DMS53 treated with DMSO at 0.1 percent for 48 hours (cell line): Measurements from ENCODE around the gene PISD.

Experiments used
- DNase-seq: peaks from one replicate; lab custom pipeline; 2025; ENCODE audit not compliant: unreplicated experiment; lab: John Stamatoyannopoulos, UW

Gene PISD

GRCh38 chr22:31626427-31627150 is 35.4 kb downstream of the PISD start:
- DNase-seq = no peak

DNA sequence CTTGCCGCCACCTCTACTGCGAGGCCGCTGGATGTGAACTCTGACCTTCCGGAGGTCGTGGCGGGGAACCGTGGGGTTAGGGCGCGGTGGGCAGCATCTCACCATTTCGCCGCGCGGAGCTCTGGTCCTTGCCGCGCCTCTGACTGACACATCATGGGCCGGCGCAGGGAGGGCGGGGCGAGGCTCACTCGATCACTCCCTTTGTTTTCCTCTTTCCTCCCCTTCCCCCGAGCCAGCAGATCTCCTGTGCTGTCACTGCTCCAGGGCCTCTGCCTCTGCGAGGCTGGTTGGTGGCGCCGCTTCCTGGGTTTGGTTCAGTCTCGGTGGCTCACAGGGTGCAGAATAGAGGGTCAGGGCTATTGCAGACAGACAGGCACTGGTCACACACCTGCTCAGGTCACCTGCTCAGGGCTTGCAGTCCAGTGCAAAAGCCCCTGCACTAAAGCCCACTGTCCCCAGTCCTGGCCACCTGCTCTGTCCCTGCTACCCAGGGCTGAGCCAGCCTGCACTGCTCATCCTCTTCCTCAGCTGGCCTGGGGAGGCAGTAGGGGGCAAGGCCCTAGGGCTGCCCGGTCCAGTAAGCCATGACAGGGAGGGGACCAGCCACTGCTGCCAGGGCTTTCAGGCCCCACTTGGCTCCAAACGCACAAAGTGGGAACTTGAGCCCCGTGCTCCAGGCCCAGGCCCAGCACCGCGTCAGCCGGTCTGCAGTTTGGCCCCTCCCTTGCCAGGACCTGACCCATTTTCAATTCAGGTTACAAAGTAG is 36.2 kb downstream of the PISD start:
- DNase-seq = no peak

DNA sequence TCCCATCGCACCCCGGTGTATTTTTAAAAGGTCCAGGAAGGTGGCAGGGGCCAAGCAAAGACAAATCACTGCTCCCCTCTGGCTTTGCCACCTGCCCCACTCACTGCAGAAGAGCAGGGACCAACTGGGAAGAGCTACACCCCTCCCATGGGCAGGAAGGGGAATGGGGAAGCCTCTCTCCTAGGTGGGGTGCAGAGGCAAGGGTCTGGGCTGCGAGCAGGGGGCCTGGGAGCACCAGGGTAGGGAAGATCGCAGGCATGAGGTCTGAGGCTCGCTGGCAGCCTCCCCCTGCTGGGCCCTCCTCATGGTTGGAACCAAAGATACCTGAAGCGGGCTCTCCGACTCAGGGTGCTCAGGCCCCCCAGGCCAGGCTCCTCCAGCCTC is 36.8 kb downstream of the PISD start:
- no peak for DNase-seq

DNA sequence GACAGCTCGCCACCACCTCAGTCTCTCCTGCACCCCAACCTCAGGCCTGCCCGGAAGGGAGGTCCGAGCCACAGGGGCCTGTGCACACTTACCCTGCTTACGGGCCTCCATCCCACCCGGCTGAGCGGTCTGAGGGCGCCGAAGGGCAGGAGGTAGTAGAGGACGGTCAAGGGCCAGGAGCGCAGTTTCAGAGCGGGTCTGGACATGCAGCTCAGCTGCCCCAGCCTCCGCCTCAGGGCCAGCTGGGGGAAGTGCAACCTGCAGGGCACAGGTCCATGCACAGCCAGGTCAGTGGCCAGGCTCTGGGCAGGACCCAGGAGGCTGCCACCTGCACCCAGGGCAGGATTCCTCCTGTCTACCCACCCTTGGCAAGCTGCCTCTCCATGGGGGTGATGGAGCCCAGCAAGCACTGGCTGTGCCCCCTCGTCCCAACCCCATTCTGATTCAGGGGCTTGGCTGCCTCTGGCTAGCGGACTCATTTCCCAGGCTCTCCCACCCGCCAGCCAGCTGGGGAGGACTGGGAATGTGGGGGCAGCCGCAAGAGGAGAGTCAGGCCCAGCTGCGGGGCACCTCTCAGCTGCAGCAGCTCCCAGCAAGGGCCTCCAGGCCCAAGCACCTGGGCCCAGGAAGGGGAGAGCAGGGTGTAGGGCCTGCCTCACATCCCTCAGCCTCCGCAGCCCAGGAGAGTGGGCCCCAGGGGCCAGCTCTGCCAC is 38.3 kb downstream of the PISD start:
- no peak for DNase-seq

GRCh38 chr22:31622980-31623379 is 39.0 kb downstream of the PISD start:
- DNase-seq = no peak

DNA sequence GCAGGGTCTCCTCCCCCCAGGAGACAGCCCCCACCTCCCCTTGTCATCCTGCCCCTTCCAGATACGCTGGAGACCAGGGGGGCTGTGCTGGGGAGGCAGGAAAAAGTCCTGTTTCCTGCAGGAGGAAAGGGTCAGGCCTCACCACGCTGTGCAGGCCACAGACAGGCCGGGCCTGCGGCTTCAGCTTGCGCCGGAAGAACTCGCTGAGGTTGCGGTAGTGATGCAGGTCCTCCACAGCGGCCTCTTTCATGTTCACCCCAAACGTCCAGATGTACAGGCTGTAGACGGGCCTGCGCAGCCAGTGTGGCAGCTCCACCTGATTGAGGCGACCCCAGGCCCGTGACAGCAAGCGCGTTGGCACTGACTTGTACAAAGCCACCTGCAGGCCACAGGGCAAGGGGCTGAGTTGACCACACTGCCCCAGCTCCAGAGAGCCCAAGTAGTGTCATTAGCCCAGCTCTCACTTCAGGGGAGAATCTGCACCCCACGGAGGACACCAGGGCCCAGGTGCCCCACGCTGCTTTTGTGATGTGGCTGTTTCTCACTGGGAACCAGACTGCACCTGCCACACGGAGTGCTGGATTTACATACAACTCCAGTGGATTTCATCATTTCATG is 40.4 kb downstream of the PISD start:
- DNase-seq = no peak

- DNase-seq = no peak
These were observed 41.1 kb downstream of the PISD start for GRCh38 chr22:31620756-31621480.

DNA sequence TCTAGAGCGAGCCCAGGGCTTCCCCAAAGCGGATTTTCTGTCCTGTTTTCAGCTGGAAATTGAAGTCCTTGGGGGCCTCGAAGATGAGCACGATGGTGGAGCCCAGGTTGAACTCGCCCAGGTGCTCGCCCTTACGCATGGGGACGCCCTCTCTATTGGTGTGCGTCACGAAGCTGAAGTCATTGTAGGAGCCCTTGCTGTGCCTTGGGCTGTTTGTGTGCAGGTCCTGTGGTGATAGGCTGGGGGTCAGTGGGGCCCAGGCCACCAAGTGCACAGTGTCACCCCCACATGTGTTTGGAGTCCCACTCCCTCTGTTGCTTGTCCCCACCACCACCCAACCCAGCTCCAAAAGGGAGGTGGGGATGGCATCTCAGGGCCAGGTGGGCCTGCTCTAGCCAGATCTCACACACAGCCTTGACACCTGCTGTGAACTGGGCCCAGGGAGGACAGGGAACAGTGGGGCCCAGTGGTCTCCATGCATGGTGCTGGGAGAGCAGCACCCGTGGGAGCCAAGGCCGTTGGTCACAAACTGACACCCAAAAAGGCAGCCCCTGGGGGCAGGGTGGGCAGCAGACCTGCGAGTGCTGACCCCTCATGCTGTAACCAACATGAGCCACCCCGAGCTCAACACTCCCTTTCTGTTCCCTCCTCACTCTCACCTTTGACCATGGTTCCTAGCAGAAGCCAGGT is 42.3 kb downstream of the PISD start:
- DNase-seq = no peak

- DNase-seq = peak; percentile 12
These were observed 43.4 kb downstream of the PISD start for GRCh38 chr22:31618471-31619176.

GRCh38 chr22:31618057-31618456 is 44.0 kb downstream of the PISD start:
- DNase-seq = peak; percentile 56

DNA sequence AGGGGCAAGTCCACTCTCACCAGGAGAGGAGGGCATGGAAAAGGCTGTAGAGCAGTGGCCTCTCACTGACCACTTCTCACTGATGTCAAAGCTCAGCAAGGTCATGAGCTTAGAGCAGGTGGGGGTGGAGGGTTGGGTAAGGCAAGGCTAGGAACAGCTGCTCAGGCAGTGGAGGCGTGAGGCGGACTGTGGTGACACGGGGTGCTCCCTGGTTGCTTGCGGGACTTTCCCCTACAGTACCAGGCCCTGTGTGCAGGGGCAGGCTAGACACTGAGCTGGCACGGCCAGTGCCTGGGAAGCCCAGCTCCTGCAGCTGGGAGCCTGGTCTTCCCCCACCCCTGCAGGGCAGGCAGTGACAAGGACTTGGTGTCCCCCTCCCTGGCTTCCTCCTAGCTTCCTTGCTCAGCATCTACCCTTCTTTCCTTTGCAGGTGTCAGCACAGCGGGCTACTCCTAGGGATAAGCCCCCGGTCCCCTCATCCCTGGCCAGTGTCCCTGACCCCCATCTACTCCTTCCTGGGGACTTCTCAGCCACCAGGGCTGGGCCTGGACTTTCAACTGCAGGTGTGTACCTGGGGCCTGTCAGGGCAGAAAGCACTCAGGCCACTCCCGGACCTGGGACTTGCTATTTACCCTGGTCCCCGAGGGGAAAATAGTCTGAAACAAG is 45.6 kb downstream of the PISD start:
- DNase-seq = no peak

- no peak for DNase-seq
These were observed 46.1 kb downstream of the PISD start for GRCh38 chr22:31615940-31616314.

- no peak for DNase-seq
These were observed 46.5 kb downstream of the PISD start for GRCh38 chr22:31615491-31615860.

DNA sequence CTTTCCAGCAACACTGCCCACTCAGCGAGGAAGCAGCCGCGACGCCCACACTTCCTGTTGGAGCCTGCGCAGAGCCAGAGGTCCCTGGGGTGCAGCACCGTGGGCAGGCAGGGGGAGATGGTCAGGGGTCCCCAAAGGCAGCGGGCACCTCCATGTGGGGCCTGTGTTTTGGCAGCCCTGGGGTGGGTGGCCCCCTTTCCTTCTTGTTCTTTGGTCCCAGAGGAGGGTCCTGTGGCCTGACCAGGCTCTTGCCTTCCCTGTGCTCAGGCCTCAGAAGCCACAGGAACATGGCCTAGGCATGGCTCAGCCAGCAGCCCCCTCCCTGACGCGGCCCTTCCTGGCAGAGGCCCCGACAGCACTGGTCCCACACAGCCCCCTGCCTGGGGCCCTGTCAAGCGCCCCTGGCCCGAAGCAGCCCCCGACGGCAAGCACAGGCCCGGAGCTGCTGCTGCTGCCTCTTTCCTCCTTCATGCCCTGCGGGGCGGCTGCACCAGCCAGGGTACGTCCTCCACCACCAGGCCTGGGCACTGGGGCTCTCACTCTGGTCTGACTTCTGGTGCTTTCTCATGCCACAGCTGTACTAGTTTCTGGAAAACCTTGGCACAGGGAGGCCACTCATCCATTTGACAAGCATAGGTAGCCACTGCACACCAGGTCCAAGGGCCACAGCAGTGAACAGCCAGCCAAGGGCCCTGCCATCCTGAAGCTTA is 47.1 kb downstream of the PISD start:
- no peak for DNase-seq

- no peak for DNase-seq
These were observed 48.1 kb downstream of the PISD start for GRCh38 chr22:31613904-31614296.

- no peak for DNase-seq
These were observed 48.6 kb downstream of the PISD start for GRCh38 chr22:31613286-31613903.

DNA sequence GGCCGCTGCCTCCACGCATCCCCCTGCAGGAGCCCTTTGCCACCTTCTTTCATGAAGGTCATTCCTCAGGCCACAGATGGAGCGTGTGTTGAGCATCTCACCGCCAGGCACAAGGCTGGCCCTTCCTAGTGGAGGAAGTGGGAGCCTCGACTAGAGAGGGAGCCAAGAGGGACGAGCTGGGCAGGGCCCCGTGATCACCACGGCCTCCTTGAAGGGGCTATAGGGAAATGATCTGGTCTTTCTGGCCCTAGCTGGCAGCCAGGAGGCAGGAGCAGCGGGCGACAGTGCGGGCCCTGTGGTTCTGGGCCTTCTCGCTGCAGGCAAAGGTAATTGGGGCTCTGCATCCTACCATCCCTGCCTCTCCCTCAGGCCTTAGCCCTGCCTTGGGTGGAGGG is 49.1 kb downstream of the PISD start:
- DNase-seq = no peak

GRCh38 chr22:31611061-31611760 is 50.8 kb downstream of the PISD start:
- no peak for DNase-seq
